Measurements from ENCODE around the gene NLRP1.

GRCh38 chr17:5624211-5624610 lies 39.9 kb upstream of the NLRP1 start:
- TF ChIP-seq CBFB (IDR thresholded peaks at IDR 0.05; ENCODE audit: low read depth) (no peak), KLF5 (IDR thresholded peaks at IDR 0.05; ENCODE audit: partially characterized antibody) (no peak), ZNF207 (IDR thresholded peaks at IDR 0.05; ENCODE audit: borderline replicate concordance) (no peak), GABPA (IDR thresholded peaks at IDR 0.05; ENCODE audit: low read depth) (no peak), MXI1 (IDR thresholded peaks at IDR 0.05; ENCODE audit: low read depth, low read length) (no peak)
